ENCODE measurements around the gene TIGAR. TPM values are rescaled to one million over a fixed set of nuclear protein-coding genes. Genes with fewer than 3 reads are reported as not detected.

Gene TIGAR
- total and polyA plus RNA-seq, 4 donors: 0.56 to 3.3 (median 2.0) TPM

DNA sequence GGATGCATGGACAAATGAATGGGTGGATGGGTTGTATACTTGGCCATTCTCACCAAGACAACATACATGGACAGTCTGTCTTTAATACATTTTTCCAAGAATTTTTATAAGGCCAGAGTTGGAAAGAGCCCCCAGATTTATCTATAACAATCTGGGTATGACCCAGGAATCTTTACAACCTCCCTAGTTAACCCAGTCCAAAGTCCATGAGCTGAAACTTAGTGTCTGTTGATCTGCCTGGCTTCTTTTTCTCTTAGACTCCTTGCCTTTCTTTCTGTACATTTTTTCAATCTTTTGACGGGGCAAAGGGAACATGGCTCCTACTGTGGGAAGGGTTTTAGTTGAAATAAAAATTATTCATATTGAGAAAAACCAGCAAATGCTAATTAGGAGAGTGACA lies 57.8 kb downstream of the TIGAR start:
- no peak for DNase-seq (ENCODE audit: low spot score)
- Histone ChIP-seq H3K36me3 (ENCODE audit: control insufficient read depth in 4 of 4, insufficient read depth in 3 of 4, low read depth in 1 of 4, low read length in 3 of 4) (no peaks in the 10 kb centered on the region), H3K4me1 (ENCODE audit: control insufficient read depth in 4 of 4, insufficient read depth in 4 of 4, low read length in 3 of 4) (no peaks in the 10 kb centered on the region), H3K9me3 (ENCODE audit: control insufficient read depth in 4 of 4, low read length in 3 of 4) (no peaks in the 10 kb centered on the region), H3K4me3 (ENCODE audit: low read depth in 1 of 3, low read length in 3 of 3) (no peak overlapping the region), H3K27ac (ENCODE audit: low read depth in 1 of 2, low read length in 2 of 2) (no peak overlapping the region), H3K27me3 (ENCODE audit: control insufficient read depth in 4 of 4, insufficient read depth in 4 of 4, low read length in 3 of 4) (peaks cover 0 to 15% (median under 1%) of the 10 kb centered on the region in 4 donors), H3K9ac (ENCODE audit: low read depth in 1 of 2, low read length in 2 of 2) (no peak overlapping the region)
- WGBS: 68% methylated on average over 1 of the region's 1 CpG
- TF ChIP-seq HNF4G (IDR thresholded peaks at IDR 0.05) (no peak), REST (IDR thresholded peaks at IDR 0.05) (no peak), JUND (IDR thresholded peaks at IDR 0.05) (no peak), RAD21 (IDR thresholded peaks at IDR 0.05) (no peak), EGR1 (IDR thresholded peaks at IDR 0.05; ENCODE audit: low read depth in 2 of 2) (no peak), ZBTB33 (IDR thresholded peaks at IDR 0.05) (no peak), GABPA (IDR thresholded peaks at IDR 0.05 in 1 of 2, conservative IDR thresholded peaks at IDR 0.05 in 1 of 2) (no peak), TAF1 (conservative IDR thresholded peaks at IDR 0.05) (no peak), FOXA1 (IDR thresholded peaks at IDR 0.05) (no peak), NR2F2 (IDR thresholded peaks at IDR 0.05) (no peak)
- TF ChIP-seq, protein P1, sequence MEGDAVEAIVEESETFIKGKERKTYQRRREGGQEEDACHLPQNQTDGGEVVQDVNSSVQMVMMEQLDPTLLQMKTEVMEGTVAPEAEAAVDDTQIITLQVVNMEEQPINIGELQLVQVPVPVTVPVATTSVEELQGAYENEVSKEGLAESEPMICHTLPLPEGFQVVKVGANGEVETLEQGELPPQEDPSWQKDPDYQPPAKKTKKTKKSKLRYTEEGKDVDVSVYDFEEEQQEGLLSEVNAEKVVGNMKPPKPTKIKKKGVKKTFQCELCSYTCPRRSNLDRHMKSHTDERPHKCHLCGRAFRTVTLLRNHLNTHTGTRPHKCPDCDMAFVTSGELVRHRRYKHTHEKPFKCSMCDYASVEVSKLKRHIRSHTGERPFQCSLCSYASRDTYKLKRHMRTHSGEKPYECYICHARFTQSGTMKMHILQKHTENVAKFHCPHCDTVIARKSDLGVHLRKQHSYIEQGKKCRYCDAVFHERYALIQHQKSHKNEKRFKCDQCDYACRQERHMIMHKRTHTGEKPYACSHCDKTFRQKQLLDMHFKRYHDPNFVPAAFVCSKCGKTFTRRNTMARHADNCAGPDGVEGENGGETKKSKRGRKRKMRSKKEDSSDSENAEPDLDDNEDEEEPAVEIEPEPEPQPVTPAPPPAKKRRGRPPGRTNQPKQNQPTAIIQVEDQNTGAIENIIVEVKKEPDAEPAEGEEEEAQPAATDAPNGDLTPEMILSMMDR (IDR thresholded peaks at IDR 0.05; ENCODE audit: low read depth, low read length, missing input control): no peak

DNA sequence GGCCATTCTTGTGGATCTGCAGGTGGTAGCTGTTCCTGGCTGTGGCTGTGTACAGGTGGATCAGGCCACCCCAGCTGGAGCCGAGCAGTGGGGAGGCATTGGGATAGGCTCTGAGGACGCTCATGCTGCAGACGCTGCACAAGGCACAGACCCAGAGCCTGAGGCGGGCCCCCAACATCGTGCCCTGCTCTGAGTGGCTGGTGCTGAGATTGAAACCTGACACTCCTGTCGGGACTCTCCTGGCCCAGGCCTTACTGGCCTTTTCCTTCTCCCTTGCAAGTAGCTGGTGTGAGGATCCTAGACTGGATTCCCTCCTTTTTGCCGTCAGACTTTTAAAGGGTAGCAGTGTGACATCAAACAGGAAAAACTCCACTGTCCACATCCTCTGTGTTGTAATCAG lies 58.4 kb downstream of the TIGAR start, which contains the start of gene FGF23:
Gene FGF23, minus strand, starts transcription at position 308 of the 400 bp plus-strand sequence. Its CDS starts 130 bp downstream, at position 178.
- Histone ChIP-seq H3K36me3 (ENCODE audit: control insufficient read depth in 4 of 4, insufficient read depth in 3 of 4, low read depth in 1 of 4, low read length in 3 of 4) (no peaks in the 10 kb centered on the region), H3K4me3 (ENCODE audit: low read depth in 1 of 3, low read length in 3 of 3) (no peak within 1 kb of the TSS), H3K27ac (ENCODE audit: low read depth in 1 of 2, low read length in 2 of 2) (no peak within 1 kb of the TSS), H3K9me3 (ENCODE audit: control insufficient read depth in 4 of 4, low read length in 3 of 4) (no peaks in the 10 kb centered on the region), H3K27me3 (ENCODE audit: control insufficient read depth in 4 of 4, insufficient read depth in 4 of 4, low read length in 3 of 4) (peaks cover 0 to 13% (median under 1%) of the 10 kb centered on the region in 4 donors), H3K4me1 (ENCODE audit: control insufficient read depth in 4 of 4, insufficient read depth in 4 of 4, low read length in 3 of 4) (no peaks in the 10 kb centered on the region), H3K9ac (ENCODE audit: low read depth in 1 of 2, low read length in 2 of 2) (no peak within 1 kb of the TSS)
- WGBS: 18% methylated on average over 7 of the region's 7 CpGs
- DNase-seq (ENCODE audit: low spot score): no peak
- no peak for TF ChIP-seq RXRA (IDR thresholded peaks at IDR 0.05)
- no peak for TF ChIP-seq YY1 (IDR thresholded peaks at IDR 0.05)
- no peak for TF ChIP-seq JUND (IDR thresholded peaks at IDR 0.05)
- TF ChIP-seq, protein P2, sequence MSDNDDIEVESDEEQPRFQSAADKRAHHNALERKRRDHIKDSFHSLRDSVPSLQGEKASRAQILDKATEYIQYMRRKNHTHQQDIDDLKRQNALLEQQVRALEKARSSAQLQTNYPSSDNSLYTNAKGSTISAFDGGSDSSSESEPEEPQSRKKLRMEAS (IDR thresholded peaks at IDR 0.05): no peak
- no peak for TF ChIP-seq GABPA (IDR thresholded peaks at IDR 0.05 in 1 of 2, conservative IDR thresholded peaks at IDR 0.05 in 1 of 2)
- TF ChIP-seq HNF4A (conservative IDR thresholded peaks at IDR 0.05): no peak
- no peak for TF ChIP-seq HNF4G (IDR thresholded peaks at IDR 0.05)
- TF ChIP-seq TAF1 (conservative IDR thresholded peaks at IDR 0.05): no peak
- no peak for TF ChIP-seq NR2F2 (IDR thresholded peaks at IDR 0.05)
- no peak for TF ChIP-seq RAD21 (IDR thresholded peaks at IDR 0.05)
- TF ChIP-seq, protein P1 (IDR thresholded peaks at IDR 0.05; ENCODE audit: low read depth, low read length, missing input control): no peak
- TF ChIP-seq EGR1 (IDR thresholded peaks at IDR 0.05; ENCODE audit: low read depth in 2 of 2): no peak
- no peak for TF ChIP-seq FOXA2 (IDR thresholded peaks at IDR 0.05)
- TF ChIP-seq ZBTB33 (IDR thresholded peaks at IDR 0.05): no peak
- TF ChIP-seq SP1 (IDR thresholded peaks at IDR 0.05): no peak
- TF ChIP-seq, protein P3, sequence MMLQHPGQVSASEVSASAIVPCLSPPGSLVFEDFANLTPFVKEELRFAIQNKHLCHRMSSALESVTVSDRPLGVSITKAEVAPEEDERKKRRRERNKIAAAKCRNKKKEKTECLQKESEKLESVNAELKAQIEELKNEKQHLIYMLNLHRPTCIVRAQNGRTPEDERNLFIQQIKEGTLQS (IDR thresholded peaks at IDR 0.05): no peak
